ENCODE data around the gene HDAC7.

HDAC7 gene

DNA sequence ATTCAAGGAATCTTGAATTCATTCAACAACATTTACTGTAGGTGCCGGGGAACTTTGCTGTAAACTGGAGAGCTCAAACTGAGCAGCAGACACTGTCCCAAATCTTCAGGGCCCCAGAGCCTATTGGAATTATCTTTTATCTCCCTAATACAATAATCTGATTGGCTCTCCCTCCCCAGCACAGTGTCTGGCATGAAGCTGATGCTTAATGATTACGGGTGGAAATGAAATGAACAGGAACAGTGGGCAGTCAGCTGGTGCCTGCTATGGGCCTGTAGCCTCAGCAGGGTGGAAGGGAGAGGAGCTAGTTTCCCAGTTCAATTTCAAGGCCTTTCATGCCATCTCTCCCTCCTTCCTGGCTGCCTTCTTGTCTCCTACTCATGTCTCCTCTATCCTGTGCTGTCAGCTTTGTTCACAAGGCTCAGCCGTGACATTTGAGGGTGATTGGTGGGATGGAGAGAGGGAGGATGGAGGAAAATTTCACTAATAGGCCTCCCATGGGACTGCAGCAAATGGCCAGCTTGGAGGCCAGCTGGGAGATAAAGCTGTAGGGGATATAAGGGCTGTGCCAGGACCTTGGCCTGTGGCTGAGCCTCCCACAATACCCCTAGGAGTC lies 56.7 kb downstream of the HDAC7 start:
- no peak overlapping the region for H3K4me3 ChIP-seq (ENCODE audit: low read depth, low read length)
- no peak for DNase-seq (ENCODE audit: low read depth)
- in situ Hi-C loops (cut with HindIII; ENCODE audit: low sequenced_read_pairs) = no loop called here
- TF ChIP-seq, protein P1, sequence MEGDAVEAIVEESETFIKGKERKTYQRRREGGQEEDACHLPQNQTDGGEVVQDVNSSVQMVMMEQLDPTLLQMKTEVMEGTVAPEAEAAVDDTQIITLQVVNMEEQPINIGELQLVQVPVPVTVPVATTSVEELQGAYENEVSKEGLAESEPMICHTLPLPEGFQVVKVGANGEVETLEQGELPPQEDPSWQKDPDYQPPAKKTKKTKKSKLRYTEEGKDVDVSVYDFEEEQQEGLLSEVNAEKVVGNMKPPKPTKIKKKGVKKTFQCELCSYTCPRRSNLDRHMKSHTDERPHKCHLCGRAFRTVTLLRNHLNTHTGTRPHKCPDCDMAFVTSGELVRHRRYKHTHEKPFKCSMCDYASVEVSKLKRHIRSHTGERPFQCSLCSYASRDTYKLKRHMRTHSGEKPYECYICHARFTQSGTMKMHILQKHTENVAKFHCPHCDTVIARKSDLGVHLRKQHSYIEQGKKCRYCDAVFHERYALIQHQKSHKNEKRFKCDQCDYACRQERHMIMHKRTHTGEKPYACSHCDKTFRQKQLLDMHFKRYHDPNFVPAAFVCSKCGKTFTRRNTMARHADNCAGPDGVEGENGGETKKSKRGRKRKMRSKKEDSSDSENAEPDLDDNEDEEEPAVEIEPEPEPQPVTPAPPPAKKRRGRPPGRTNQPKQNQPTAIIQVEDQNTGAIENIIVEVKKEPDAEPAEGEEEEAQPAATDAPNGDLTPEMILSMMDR (IDR thresholded peaks at IDR 0.05; ENCODE audit: low read depth, low read length, missing control alignments) = no peak

DNA sequence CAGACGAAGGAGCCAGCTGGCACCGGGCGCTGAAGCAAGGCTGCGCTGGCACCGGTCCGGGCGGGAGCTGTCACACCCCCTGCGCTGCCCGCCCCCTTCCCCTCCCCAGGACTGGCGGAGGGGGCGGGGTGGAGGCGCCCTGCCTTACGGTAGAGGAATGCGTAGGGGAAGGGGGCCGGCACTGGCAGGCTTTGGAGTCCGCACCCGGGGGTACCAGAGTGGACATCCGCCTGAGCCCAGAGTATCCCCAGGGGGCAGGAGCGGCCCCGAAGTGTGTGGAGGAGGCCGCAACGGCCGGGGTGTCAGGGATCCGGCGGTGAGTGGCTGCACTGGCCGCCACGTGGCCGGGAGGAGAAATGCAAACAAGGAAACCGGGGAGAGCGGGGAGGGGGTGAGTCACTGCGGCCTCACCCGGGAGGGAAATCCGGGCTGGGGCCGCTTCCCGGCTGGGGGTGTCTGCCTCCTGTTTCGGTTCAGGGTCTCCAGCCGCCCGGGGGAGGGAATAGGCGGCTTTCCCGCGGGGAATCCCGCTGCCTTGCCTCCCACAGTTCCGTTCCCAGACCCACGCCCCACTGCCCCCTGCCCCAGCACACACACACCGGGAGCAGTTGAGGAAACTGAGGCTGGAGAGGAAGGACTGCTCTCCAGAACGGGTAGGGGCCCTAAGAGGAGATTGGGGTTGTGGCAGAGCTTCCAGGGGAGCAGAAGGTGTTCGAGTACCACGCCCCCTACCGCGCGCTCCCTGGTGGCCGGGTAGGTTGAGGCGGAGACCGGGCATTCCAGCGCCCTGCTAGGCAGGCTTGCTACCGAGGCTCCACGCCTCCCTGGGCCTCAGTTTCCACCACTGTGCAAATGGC lies 60.6 kb downstream of the HDAC7 start, which contains the start of gene RAPGEF3:
TSS of gene RAPGEF3 (minus strand) at position 47 of the 857 bp plus-strand sequence. CDS start 324 bp downstream, outside the sequence.
- peak within 1 kb of the TSS; percentile 55 for H3K4me3 ChIP-seq (ENCODE audit: low read depth, low read length)
- TF ChIP-seq, protein P1 (IDR thresholded peaks at IDR 0.05; ENCODE audit: low read depth, low read length, missing control alignments) = peak; percentile 58
- DNase-seq (ENCODE audit: low read depth) = peak; percentile 46
- in situ Hi-C loops (cut with HindIII; ENCODE audit: low sequenced_read_pairs) = no loop called here

- H3K4me3 ChIP-seq (ENCODE audit: low read depth, low read length) = peak overlapping the region; percentile 55
- DNase-seq (ENCODE audit: low read depth) = no peak
- in situ Hi-C loops (cut with HindIII; ENCODE audit: low sequenced_read_pairs) = no loop called here
- TF ChIP-seq, protein P1 (IDR thresholded peaks at IDR 0.05; ENCODE audit: low read depth, low read length, missing control alignments) = no peak
Observed at GRCh38 chr12:47758584-47758833, 61.2 kb downstream of the HDAC7 start.

DNA sequence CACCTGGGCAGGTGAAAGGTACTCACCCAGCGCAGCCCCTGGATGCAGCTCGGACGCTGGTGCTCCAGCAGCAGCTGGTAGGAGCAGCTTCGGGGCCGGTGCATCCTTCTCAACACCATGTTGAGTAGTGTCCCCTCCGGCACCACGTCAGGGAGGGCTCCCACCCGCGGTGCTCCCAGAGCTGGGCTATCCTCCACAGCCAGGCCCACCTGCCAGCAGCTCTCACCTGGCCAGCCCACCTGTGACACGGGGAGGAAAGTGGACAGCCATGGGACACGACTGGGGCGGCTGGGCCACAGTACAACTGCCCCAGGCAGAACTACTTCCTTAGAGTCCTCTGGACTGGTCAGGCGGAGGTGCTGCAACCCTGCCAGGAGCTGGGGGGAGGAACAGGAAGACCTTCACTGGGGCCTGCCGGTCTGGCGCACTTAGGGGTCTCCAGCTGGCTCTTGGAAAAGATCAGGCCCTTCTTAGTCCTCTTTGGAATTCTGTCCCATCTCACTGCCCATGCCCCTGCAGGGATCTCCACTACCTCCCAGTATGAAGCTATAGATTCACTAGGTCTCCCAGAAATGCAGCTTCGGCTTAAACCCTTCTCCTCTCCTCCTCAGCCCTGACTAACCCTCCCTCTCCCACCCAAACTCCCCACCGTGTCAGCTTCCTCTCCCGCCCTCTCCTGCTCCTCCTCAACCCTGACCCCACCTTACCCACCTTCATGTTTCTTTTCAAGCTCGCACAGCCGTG lies 61.7 kb downstream of the HDAC7 start:
- in situ Hi-C loops (cut with HindIII; ENCODE audit: low sequenced_read_pairs) = no loop called here
- DNase-seq (ENCODE audit: low read depth) = no peak
- peak overlapping the region; percentile 55 for H3K4me3 ChIP-seq (ENCODE audit: low read depth, low read length)
- TF ChIP-seq, protein P1 (IDR thresholded peaks at IDR 0.05; ENCODE audit: low read depth, low read length, missing control alignments) = no peak

DNA sequence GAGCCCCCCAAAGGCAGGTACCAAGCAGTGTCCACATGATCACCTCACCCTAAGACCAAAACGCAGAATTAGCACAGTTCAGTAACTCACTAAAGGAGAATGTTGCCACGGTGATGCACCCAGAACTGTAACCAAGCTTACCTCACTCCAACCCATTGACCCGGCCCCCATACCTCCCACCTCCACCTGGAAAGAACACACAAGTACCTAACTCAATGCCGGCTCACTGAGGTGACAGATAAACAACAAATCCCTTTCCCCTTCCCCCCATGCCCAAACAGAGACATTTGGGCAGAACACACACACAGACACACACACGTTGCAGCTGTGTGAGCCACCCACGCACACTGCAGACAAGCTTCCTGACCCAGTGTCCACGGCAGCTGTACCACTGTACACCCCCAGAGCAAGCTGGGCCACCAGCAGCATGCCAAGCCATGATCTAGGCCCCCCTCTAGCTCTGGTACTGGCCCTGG lies 62.3 kb downstream of the HDAC7 start:
- DNase-seq (ENCODE audit: low read depth) = no peak
- TF ChIP-seq, protein P1 (IDR thresholded peaks at IDR 0.05; ENCODE audit: low read depth, low read length, missing control alignments) = no peak
- in situ Hi-C loops (cut with HindIII; ENCODE audit: low sequenced_read_pairs) = no loop called here
- H3K4me3 ChIP-seq (ENCODE audit: low read depth, low read length) = no peak overlapping the region
